HFFc6 (cell line): ENCODE measurements around the gene HOGA1. TPM values are rescaled to one million over a fixed set of nuclear protein-coding genes. Genes with fewer than 3 reads are reported as not detected.
A peak's percentile ranks its signal among the peaks of the same experiment; 100 is the strongest.

ENCODE experiments used
- DNase-seq: peaks from one replicate; pipeline ENCODE4 v3.0.0-alpha.2; 2018
- H3K27ac Mint-ChIP-seq: 2 replicates; pipeline ENCODE4 v1.8.0; 2020; ENCODE audit warnings: mild to moderate bottlenecking, mixed read lengths
- H3K27me3 Mint-ChIP-seq: 2 replicates; pipeline ENCODE4 v1.8.0; 2021; ENCODE audit warnings: mild to moderate bottlenecking, moderate library complexity, mixed read lengths; ENCODE audit not compliant: insufficient read depth
- H3K36me3 Mint-ChIP-seq: 2 replicates; pipeline ENCODE4 v1.8.0; 2021; ENCODE audit warnings: low read depth, mixed read lengths
- H3K4me1 Mint-ChIP-seq: 2 replicates; pipeline ENCODE4 v1.8.0; 2020; ENCODE audit warnings: low read depth, mixed read lengths
- H3K4me3 Mint-ChIP-seq: 2 replicates; pipeline ENCODE4 v1.8.0; 2020; ENCODE audit warnings: mild to moderate bottlenecking, moderate library complexity, mixed read lengths
- H3K9me3 Mint-ChIP-seq: 2 replicates; pipeline ENCODE4 v1.8.0; 2020; ENCODE audit warnings: mild to moderate bottlenecking, mixed read lengths
- CTCF ChIP-seq: fragments of 200-600 bp; sonication (generic); IDR thresholded peaks from 2 replicates; pipeline ENCODE4 v1.5.0; 2021; ENCODE audit warnings: antibody characterized with exemption, mild to moderate bottlenecking
- total RNA-seq, 6 experiments: library from RNA; stranded (reverse); fragmentation: NEBNext Ultra II Directional; extraction: Animal tissue kit (Norgen Biotek cat#: 25700); gene quantifications; 2 replicates in 1 of 6; 3 replicates in 5 of 6; pipeline ENCODE4 v1.2.3, GENCODE V29; 2021

HOGA1 gene
- total RNA-seq, 6 experiments from 2014 or later: 0.26 to 0.66 (median 0.46) TPM

- H3K9me3 Mint-ChIP-seq: no peaks in the 10 kb centered on the region
- no peaks in the 10 kb centered on the region; the same call in 1 of the 2 replicates for H3K27me3 Mint-ChIP-seq
- H3K27ac Mint-ChIP-seq: no peak overlapping the region
- H3K4me1 Mint-ChIP-seq: peaks cover 35% of the 10 kb centered on the region
- no peak overlapping the region for H3K4me3 Mint-ChIP-seq
- TF ChIP-seq CTCF: no peak
- peaks cover 5% of the 10 kb centered on the region; the same call in 1 of the 2 replicates for H3K36me3 Mint-ChIP-seq
- DNase-seq: no peak
These were observed 13.3 kb upstream of the HOGA1 start for GRCh38 chr10:97570789-97571471.

- Mint-ChIP-seq H3K27me3 (no peaks in the 10 kb centered on the region; the same call in 1 of the 2 replicates), H3K4me3 (no peak overlapping the region), H3K4me1 (peaks cover 30% of the 10 kb centered on the region), H3K27ac (no peak overlapping the region), H3K9me3 (no peaks in the 10 kb centered on the region), H3K36me3 (peaks cover 5% of the 10 kb centered on the region; the same call in 1 of the 2 replicates)
- DNase-seq: no peak
- TF ChIP-seq CTCF: no peak
These were observed 12.6 kb upstream of the HOGA1 start for GRCh38 chr10:97571622-97572021.

- peaks cover 27% of the 10 kb centered on the region for H3K4me1 Mint-ChIP-seq
- no peak within 1 kb of the TSS for H3K4me3 Mint-ChIP-seq
- DNase-seq: peak; percentile 73
- no peaks in the 10 kb centered on the region; the same call in 1 of the 2 replicates for H3K27me3 Mint-ChIP-seq
- peaks cover 5% of the 10 kb centered on the region; the same call in 1 of the 2 replicates for H3K36me3 Mint-ChIP-seq
- peak within 1 kb of the TSS; percentile 67 for H3K27ac Mint-ChIP-seq
- H3K9me3 Mint-ChIP-seq: no peaks in the 10 kb centered on the region
- peak; percentile 94 for TF ChIP-seq CTCF
These were observed 11.8 kb upstream of the HOGA1 start, which contains the start of gene ANKRD2 for GRCh38 chr10:97572214-97572989. ANKRD2 (plus strand) TSS chr10:97572779; CDS start chr10:97572789, 10 bp downstream.

GRCh38 chr10:97573021-97573420 lies 11.2 kb upstream of the HOGA1 start:
- DNase-seq: no peak

GRCh38 chr10:97573672-97574071 lies 10.5 kb upstream of the HOGA1 start:
- no peak for TF ChIP-seq CTCF
- H3K36me3 Mint-ChIP-seq: peaks cover 5% of the 10 kb centered on the region; the same call in 1 of the 2 replicates
- peaks cover 27% of the 10 kb centered on the region for H3K4me1 Mint-ChIP-seq
- no peaks in the 10 kb centered on the region for H3K9me3 Mint-ChIP-seq
- no peak overlapping the region for H3K4me3 Mint-ChIP-seq
- peak overlapping the region; percentile 24; the same call in 1 of the 2 replicates for H3K27ac Mint-ChIP-seq
- H3K27me3 Mint-ChIP-seq: no peaks in the 10 kb centered on the region; the same call in none of the 2 replicates
- DNase-seq: no peak

More at GRCh38 chr10:97573021-97573420, 11.2 kb upstream of the HOGA1 start:
- H3K27me3 Mint-ChIP-seq: no peaks in the 10 kb centered on the region; the same call in 1 of the 2 replicates
- peak overlapping the region; percentile 67 for H3K27ac Mint-ChIP-seq
- peaks cover 27% of the 10 kb centered on the region for H3K4me1 Mint-ChIP-seq
- no peak for TF ChIP-seq CTCF
- H3K36me3 Mint-ChIP-seq: peaks cover 5% of the 10 kb centered on the region; the same call in 1 of the 2 replicates
- H3K4me3 Mint-ChIP-seq: no peak overlapping the region
- H3K9me3 Mint-ChIP-seq: no peaks in the 10 kb centered on the region
